Adrenal gland (tissue), 12 donors: ENCODE measurements around the gene GPD1L. TPM values are rescaled to one million over a fixed set of nuclear protein-coding genes. Genes with fewer than 3 reads are reported as not detected.

Experiments
- DNase-seq, 7 donors: peaks; one replicate each; pipeline ENCODE4 v3.0.0-alpha.2; 2019 to 2020
- H3K27ac ChIP-seq, 5 donors: fragments of 200-600 bp; sonication (generic) in 4 of 5; 1 replicate in 3 of 5; 2 replicates in 2 of 5; pipeline versions ENCODE4 v1.5.1 to v1.8.0; 2016 to 2020; ENCODE audit warnings: mild to moderate bottlenecking in 1 of 5
- H3K27me3 ChIP-seq: fragments of 200-600 bp; 2 replicates; pipeline ENCODE4 v1.8.0; 2021
- H3K36me3 ChIP-seq, 2 donors: fragments of 200-600 bp; replicated peaks in 1 of 2; 1 replicate in 1 of 2; 2 replicates in 1 of 2; pipeline versions ENCODE4 v1.5.1 to v1.8.0; 2018 to 2022
- H3K4me1 ChIP-seq, 2 donors: fragments of 200-600 bp; replicated peaks in 1 of 2; 1 replicate in 1 of 2; 2 replicates in 1 of 2; pipeline versions ENCODE4 v1.5.1 to v1.8.0; 2018 to 2021
- H3K4me3 ChIP-seq, 4 donors: fragments of 200-600 bp; sonication (generic) in 3 of 4; one replicate each; pipeline ENCODE4 v1.5.1; 2016 to 2018
- H3K9me3 ChIP-seq, 3 donors: fragments of 200-600 bp; sonication (generic) in 1 of 3; replicated peaks in 1 of 3; 1 replicate in 2 of 3; 2 replicates in 1 of 3; pipeline versions ENCODE4 v1.5.1 to v1.8.0; 2016 to 2021
- CTCF ChIP-seq, 6 experiments: fragments of 450-650 bp in 4 of 6; fragments of 200-600 bp in 2 of 6; sonication (generic) in 1 of 6; IDR thresholded peaks; 1 replicate in 5 of 6; 2 replicates in 1 of 6; pipeline versions ENCODE4 v1.5.1 to v1.8.0; 2016 to 2021; ENCODE audit warnings: antibody characterized with exemption in 6 of 6, mild to moderate bottlenecking in 2 of 6, moderate library complexity in 1 of 6
- POLR2A ChIP-seq, 2 donors: fragments of 450-650 bp; IDR thresholded peaks; one replicate each; pipeline ENCODE4 v1.6.1; 2017; ENCODE audit warnings: antibody characterized with exemption in 2 of 2, mild to moderate bottlenecking in 2 of 2, moderate library complexity in 1 of 2
- WGBS, 4 donors: extraction: QIAGEN DNeasy Blood & Tissue Kit in 2 of 4; methylation state at CpG; one replicate each; pipeline versions ENCODE4 v1.1.5 to v1.1.7; 2013 to 2017; 5-methylcytosine and 5-hydroxymethylcytosine counted together
- intact Hi-C, 2 donors: fragments of 100-400 bp; cut with DNase I; formaldehyde crosslinking; loops; one replicate each; pipeline versions ENCODE4 v1.14.1 to v1.15.0; 2022 to 2023
- polyA plus RNA-seq, 3 donors: library from polyadenylated mRNA; stranded (reverse); fragments of 200-250 nt in 2 of 3; fragments of 350-450 nt in 1 of 3; fragmentation: Illumina TruSeq in 1 of 3; extraction: RNeasy Lipid Tissue Mini Kit (QIAGEN cat#74804) in 1 of 3; gene quantifications; one replicate each; pipeline ENCODE4 v1.2.3, GENCODE V29; 2013 to 2014
- total RNA-seq, 9 donors: library from RNA; depleted of rRNA in 4 of 9; stranded (reverse); fragments of >200 nt in 4 of 9; fragments of 120-200 nt in 1 of 9; fragmentation: NEBNext Ultra II Directional in 1 of 9; extraction: Animal tissue kit (Norgen Biotek cat#: 25700) in 1 of 9; gene quantifications; one replicate each; pipeline versions ENCODE4 v1.1.0 to v1.2.4, GENCODE V29; 2013 to 2023
- donor health status: healthy with polysubstance abuse.
- donor health status: Bipolar disorder and iron deficiency.
- donor health status: DM: yes; HTN: yes; CAD: no.
- donor health status: DM: no; HTN: no; CAD: no.
- donor health status: DM: no; HTN: no; CAD: no.
- donor health status: DM: yes; HTN: yes; CAD: no.

Gene GPD1L
- total and polyA plus RNA-seq, 12 donors = 19.7 to 131 (median 79.1) TPM

- intact Hi-C loops = loop anchor here in 1 of 2 donors (10.0 kb wide), 1 partner anchor 292 kb away; no protein-coding TSS in a partner anchor
- H3K9me3 ChIP-seq = peaks cover 0 to 9% (median 0%) of the 10 kb centered on the region in 3 donors
- H3K27ac ChIP-seq = no peak overlapping the region
- TF ChIP-seq POLR2A (IDR thresholded peaks at IDR 0.05) = no peak
- TF ChIP-seq CTCF (IDR thresholded peaks at IDR 0.05) = no peak
- peaks cover 0 to under 1% of the 10 kb centered on the region in 2 donors for H3K36me3 ChIP-seq
- H3K27me3 ChIP-seq = no peaks in the 10 kb centered on the region
- no peak for DNase-seq
- WGBS, 4 donors = 95 to 100% (median 98%) methylated on average over 1 of the region's 1 CpG
- no peak overlapping the region for H3K4me3 ChIP-seq
- H3K4me1 ChIP-seq = no peaks in the 10 kb centered on the region
These were observed 66.0 kb downstream of the GPD1L start for GRCh38 chr3:32172420-32172819.

DNA sequence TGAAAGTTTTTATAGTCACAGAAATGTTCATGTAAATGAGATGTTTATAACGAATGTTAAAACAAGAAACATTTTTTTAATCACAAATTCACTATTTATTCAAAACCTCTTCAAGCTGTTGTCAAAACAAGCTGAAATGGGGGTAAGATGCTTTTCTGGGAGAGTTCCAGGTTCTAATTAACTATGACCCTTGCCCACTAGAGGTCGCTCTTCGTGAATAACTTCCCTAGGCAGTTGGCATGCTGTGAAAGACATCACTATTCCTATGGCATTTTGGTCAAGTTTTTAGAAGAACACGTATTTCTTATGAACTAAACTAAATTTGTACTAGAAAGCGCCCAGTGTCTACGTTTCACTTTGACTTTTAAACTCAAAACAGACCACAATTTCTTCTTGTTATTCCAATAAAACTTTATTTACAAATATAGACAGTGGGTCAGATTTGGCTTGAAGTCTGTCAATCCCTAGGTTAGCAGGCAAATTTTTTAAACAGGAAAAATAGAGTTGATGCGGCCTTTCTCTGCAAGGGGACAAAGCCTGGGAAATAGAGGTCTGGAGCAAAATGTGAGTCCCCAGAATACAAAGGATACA, 69.3 kb downstream of the GPD1L start:
- Histone ChIP-seq H3K4me3 (no peak overlapping the region), H3K27ac (no peak overlapping the region), H3K27me3 (no peaks in the 10 kb centered on the region), H3K36me3 (no peaks in the 10 kb centered on the region), H3K9me3 (peaks cover 0 to 9% (median 0%) of the 10 kb centered on the region in 3 donors), H3K4me1 (no peaks in the 10 kb centered on the region)
- intact Hi-C loops = loop anchor here in 1 of 2 donors (5.0 to 10.0 kb wide), 2 partner anchors 167 to 289 kb away; no protein-coding TSS in a partner anchor
- peak in 6 of 7 donors; percentile 33 to 68 (median 42) for DNase-seq
- TF ChIP-seq POLR2A (IDR thresholded peaks at IDR 0.05) (no peak), CTCF (IDR thresholded peaks at IDR 0.05) (peak; percentile 14 to 69 (median 46))
- WGBS, 4 donors = 36 to 47% (median 43%) methylated on average over 7 of the region's 7 CpGs

DNA sequence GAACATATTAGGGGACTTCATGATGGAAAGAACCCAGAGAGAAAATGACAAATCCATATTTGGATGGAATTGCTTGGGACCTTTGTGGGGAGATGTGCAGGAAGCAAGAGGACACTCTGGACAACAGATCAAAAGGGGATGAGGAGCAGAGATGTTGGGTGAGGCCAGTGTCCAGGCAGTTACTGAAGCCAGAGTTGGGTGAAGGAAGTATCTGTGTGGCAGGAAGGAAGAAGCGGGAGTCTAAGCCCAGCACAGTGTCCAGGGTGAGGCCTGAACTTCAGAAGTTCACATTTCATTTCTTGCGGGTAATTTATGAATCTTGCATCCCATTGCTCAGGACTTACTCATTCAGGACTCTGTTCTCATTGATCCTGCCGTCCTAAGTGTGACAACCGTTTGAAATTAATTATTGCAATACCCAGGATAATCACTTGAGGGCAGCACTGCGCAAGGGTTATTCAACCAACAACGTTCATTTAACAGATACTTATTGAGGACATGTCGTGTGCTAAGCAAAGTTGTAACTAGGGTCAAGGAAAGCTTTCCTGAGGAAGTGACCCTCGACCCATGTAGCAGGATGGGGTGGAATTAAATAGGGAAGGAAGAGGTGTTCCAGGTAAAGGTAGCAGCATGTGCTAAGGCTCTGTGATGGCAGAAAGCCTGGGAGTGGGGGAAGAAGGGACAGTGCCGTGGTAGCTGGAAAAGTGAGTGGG, 70.7 kb downstream of the GPD1L start:
- intact Hi-C loops = loop anchor here in 1 of 2 donors (5.0 to 10.0 kb wide), 2 partner anchors 165 to 288 kb away; no protein-coding TSS in a partner anchor
- Histone ChIP-seq H3K9me3 (no peaks in the 10 kb centered on the region), H3K4me1 (no peaks in the 10 kb centered on the region), H3K4me3 (no peak overlapping the region), H3K27ac (peak overlapping the region in 1 of 5 donors; percentile 30), H3K36me3 (no peaks in the 10 kb centered on the region), H3K27me3 (no peaks in the 10 kb centered on the region)
- TF ChIP-seq POLR2A (IDR thresholded peaks at IDR 0.05) (no peak), CTCF (IDR thresholded peaks at IDR 0.05) (peak; percentile 57 to 78 (median 70))
- DNase-seq = peak; percentile 40 to 70 (median 58)
- WGBS, 4 donors = 16 to 19% (median 18%) methylated on average over 9 of the region's 9 CpGs

DNA sequence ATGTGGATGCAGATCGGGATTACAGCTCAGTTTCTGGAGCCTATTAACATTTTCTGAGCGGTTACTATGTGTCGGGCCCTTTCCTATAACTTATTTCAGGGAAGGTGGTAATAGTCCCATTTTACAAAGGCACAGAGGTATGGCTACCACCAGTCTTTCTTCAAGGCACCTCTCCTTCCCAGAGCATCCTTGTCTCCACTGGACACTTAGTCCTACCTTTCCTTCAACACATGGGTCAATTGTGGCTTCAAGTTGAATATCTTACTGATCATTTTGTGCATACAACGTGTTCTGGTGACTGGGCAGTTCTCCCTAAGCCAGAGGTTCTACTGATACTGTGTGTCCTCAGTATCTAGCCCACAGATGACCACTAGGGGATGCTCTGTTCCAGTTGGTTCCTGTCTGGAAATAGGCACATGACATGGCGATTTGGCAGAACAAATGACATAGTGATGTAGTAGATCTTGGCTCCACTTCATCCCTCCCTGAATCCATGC, 71.3 kb downstream of the GPD1L start:
- Histone ChIP-seq H3K4me1 (no peaks in the 10 kb centered on the region), H3K4me3 (no peak overlapping the region), H3K36me3 (no peaks in the 10 kb centered on the region), H3K27me3 (no peaks in the 10 kb centered on the region), H3K9me3 (no peaks in the 10 kb centered on the region), H3K27ac (peak overlapping the region in 1 of 5 donors; percentile 30)
- TF ChIP-seq POLR2A (IDR thresholded peaks at IDR 0.05) (no peak), CTCF (IDR thresholded peaks at IDR 0.05) (peak; percentile 68 to 96 (median 88))
- WGBS, 4 donors = 22 to 40% (median 33%) methylated on average over 5 of the region's 5 CpGs
- intact Hi-C loops = loop anchor here in 1 of 2 donors (5.0 to 10.0 kb wide), 2 partner anchors 165 to 287 kb away; no protein-coding TSS in a partner anchor
- DNase-seq = peak; percentile 62 to 91 (median 84)
